Measurements from ENCODE around the gene APP.

The APP gene

DNA sequence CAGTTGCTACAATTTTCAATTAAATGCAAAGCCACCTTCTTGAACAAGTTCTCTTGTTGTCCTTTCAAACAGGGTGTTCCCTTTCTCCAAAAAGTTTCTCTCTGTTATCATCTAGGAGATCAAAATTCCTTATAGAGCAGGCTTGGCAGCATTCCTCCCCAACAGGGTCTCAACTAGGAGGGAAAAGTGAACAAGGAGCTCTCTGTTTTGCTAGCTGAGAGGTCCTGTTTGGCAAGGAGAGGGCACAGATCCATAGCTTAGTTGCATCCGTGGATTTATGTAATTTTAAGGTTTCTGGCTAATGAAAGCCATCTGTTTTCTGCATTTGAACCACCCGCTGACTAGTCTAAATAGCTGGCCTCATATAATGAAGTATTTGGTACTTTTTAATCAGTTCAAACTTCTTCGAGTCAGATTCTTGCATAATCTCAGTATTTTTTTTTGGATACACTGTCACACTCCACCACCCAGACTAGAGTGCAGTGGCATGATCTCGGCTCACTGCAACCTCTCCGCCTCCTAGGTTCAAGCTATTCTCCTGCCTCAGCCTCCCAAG lies 54.0 kb downstream of the APP start:
- no peak overlapping the region for H3K4me3 ChIP-seq (IDR thresholded peaks at IDR 0.05; ENCODE audit: insufficient read depth, low read depth, low read length)
- no peaks in the 10 kb centered on the region for H3K27me3 ChIP-seq (ENCODE audit: insufficient read depth, low read depth)
- no peak overlapping the region for H2AFZ ChIP-seq (ENCODE audit: low read depth)
- no peak overlapping the region for H3K27ac ChIP-seq
- H3K36me3 ChIP-seq (ENCODE audit: insufficient read depth): no peaks in the 10 kb centered on the region
- peaks cover 29% of the 10 kb centered on the region; the same call in 1 of the 2 replicates for H3K79me2 ChIP-seq (ENCODE audit: insufficient read depth, low read depth)
- H4K20me1 ChIP-seq (ENCODE audit: insufficient read depth): peaks cover 4% of the 10 kb centered on the region; the same call in 1 of the 2 replicates
- H3K9ac ChIP-seq: no peak overlapping the region
- TF ChIP-seq, protein P1, sequence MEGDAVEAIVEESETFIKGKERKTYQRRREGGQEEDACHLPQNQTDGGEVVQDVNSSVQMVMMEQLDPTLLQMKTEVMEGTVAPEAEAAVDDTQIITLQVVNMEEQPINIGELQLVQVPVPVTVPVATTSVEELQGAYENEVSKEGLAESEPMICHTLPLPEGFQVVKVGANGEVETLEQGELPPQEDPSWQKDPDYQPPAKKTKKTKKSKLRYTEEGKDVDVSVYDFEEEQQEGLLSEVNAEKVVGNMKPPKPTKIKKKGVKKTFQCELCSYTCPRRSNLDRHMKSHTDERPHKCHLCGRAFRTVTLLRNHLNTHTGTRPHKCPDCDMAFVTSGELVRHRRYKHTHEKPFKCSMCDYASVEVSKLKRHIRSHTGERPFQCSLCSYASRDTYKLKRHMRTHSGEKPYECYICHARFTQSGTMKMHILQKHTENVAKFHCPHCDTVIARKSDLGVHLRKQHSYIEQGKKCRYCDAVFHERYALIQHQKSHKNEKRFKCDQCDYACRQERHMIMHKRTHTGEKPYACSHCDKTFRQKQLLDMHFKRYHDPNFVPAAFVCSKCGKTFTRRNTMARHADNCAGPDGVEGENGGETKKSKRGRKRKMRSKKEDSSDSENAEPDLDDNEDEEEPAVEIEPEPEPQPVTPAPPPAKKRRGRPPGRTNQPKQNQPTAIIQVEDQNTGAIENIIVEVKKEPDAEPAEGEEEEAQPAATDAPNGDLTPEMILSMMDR (conservative IDR thresholded peaks at IDR 0.05; ENCODE audit: low read depth, low read length): no peak
- peaks cover 44% of the 10 kb centered on the region for H3K4me1 ChIP-seq (ENCODE audit: low read depth, poor library complexity, severe bottlenecking)
- no peak overlapping the region for H3K4me2 ChIP-seq

DNA sequence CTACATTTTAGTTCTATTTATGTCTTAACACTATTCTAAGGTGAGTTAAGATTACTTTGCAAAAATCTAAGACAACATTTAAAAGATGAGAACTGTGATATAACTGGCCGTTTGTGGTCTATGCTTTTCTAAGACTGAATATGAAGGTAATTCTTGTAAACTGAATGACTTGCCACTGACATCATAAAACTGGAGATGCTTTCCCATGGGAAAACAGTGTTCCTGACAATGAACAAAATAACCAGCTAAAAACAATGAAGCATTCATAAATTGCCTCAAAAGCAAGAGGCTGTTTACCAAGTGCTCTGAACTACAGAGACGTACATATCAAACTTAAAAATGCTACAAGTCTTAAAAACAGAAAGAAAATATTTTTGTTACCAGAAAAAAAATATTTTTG lies 54.7 kb downstream of the APP start:
- no peak overlapping the region for H3K27ac ChIP-seq
- peaks cover 4% of the 10 kb centered on the region; the same call in 1 of the 2 replicates for H4K20me1 ChIP-seq (ENCODE audit: insufficient read depth)
- TF ChIP-seq, protein P1 (conservative IDR thresholded peaks at IDR 0.05; ENCODE audit: low read depth, low read length): no peak
- H3K9ac ChIP-seq: no peak overlapping the region
- H3K4me3 ChIP-seq (IDR thresholded peaks at IDR 0.05; ENCODE audit: insufficient read depth, low read depth, low read length): no peak overlapping the region
- no peaks in the 10 kb centered on the region for H3K27me3 ChIP-seq (ENCODE audit: insufficient read depth, low read depth)
- no peak overlapping the region for H2AFZ ChIP-seq (ENCODE audit: low read depth)
- H3K4me1 ChIP-seq (ENCODE audit: low read depth, poor library complexity, severe bottlenecking): peaks cover 41% of the 10 kb centered on the region
- peaks cover 29% of the 10 kb centered on the region; the same call in 1 of the 2 replicates for H3K79me2 ChIP-seq (ENCODE audit: insufficient read depth, low read depth)
- no peaks in the 10 kb centered on the region; the same call in 1 of the 2 replicates for H3K36me3 ChIP-seq (ENCODE audit: insufficient read depth)
- no peak overlapping the region for H3K4me2 ChIP-seq

DNA sequence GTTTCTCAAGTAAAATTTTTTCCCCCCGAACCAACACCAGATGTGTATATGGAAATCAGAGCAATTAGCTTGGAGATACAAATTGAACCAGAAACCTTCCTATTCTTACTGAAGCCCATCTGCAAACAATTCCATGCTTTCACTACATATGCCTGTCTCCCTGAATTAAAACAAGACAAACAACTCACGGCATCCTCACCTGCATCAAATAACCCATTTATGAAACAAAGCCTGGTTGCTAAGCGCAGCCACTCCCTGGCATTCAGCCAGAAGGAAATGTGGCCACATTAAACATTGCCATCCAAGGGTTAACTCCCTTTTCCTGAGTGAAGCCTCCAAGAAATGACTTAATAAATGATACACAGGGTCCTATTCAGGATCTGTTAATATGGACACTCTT lies 55.3 kb downstream of the APP start:
- Histone ChIP-seq H3K9ac (no peak overlapping the region), H3K27me3 (ENCODE audit: insufficient read depth, low read depth) (no peaks in the 10 kb centered on the region), H2AFZ (ENCODE audit: low read depth) (no peak overlapping the region), H3K79me2 (ENCODE audit: insufficient read depth, low read depth) (peaks cover 29% of the 10 kb centered on the region; the same call in 1 of the 2 replicates), H3K4me3 (IDR thresholded peaks at IDR 0.05; ENCODE audit: insufficient read depth, low read depth, low read length) (no peak overlapping the region), H3K4me1 (ENCODE audit: low read depth, poor library complexity, severe bottlenecking) (peaks cover 35% of the 10 kb centered on the region), H3K27ac (no peak overlapping the region), H4K20me1 (ENCODE audit: insufficient read depth) (peaks cover 4% of the 10 kb centered on the region; the same call in 1 of the 2 replicates), H3K4me2 (no peak overlapping the region), H3K36me3 (ENCODE audit: insufficient read depth) (no peaks in the 10 kb centered on the region; the same call in 1 of the 2 replicates)
- TF ChIP-seq, protein P1 (conservative IDR thresholded peaks at IDR 0.05; ENCODE audit: low read depth, low read length): no peak

DNA sequence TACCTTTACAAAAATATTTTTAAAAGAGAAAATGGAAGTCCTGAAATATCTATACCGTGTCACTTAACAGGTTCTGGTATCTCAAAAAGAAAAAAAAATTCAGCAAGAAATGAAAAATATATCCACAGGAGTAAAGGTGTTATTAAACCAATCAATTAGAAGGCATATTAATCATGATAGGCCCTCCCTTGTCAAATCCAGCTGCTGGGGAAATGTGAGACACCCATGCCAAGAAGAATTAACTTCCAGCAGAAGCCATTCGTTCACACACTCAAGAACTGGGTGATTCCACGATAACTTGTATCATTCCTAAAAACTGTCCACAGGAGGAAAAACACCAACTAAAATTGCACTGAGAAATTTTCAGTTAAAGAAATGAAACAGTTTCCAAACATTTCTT lies 57.6 kb downstream of the APP start:
- Histone ChIP-seq H3K27me3 (ENCODE audit: insufficient read depth, low read depth) (no peaks in the 10 kb centered on the region), H3K4me1 (ENCODE audit: low read depth, poor library complexity, severe bottlenecking) (peaks cover 12% of the 10 kb centered on the region), H3K4me3 (IDR thresholded peaks at IDR 0.05; ENCODE audit: insufficient read depth, low read depth, low read length) (no peak overlapping the region), H3K36me3 (ENCODE audit: insufficient read depth) (no peaks in the 10 kb centered on the region; the same call in 1 of the 2 replicates), H3K79me2 (ENCODE audit: insufficient read depth, low read depth) (peaks cover 29% of the 10 kb centered on the region; the same call in 1 of the 2 replicates), H2AFZ (ENCODE audit: low read depth) (no peak overlapping the region), H3K9ac (no peak overlapping the region), H4K20me1 (ENCODE audit: insufficient read depth) (0 out of 2 replicates have a peak, but pooled peaks cover 4% of the 10 kb centered on the region), H3K4me2 (no peak overlapping the region), H3K27ac (no peak overlapping the region)
- TF ChIP-seq, protein P1 (conservative IDR thresholded peaks at IDR 0.05; ENCODE audit: low read depth, low read length): no peak
